K562 (cell line): ENCODE measurements around the gene TNF. TPM values are rescaled to one million over a fixed set of nuclear protein-coding genes. Genes with fewer than 3 reads are reported as not detected.

Experiments
- CTBP1 ChIP-seq: fragments of 450-650 bp; IDR thresholded peaks from 2 replicates; pipeline ENCODE4 v1.6.1; 2016; ENCODE audit warnings: borderline replicate concordance
- CXXC5 ChIP-seq: fragments of 250-450 bp; sonication (Bioruptor Pico); IDR thresholded peaks from 2 replicates; pipeline ENCODE4 v1.8.0; 2022; ENCODE audit warnings: inconsistent platforms, mild to moderate bottlenecking, moderate library complexity
- ETV6 ChIP-seq, 3 experiments: fragments of 150-350 bp in 1 of 3; sonication (generic) in 1 of 3; formaldehyde crosslinking in 1 of 3; IDR thresholded peaks; 2 replicates each; pipeline versions ENCODE4 v1.6.1 to v1.8.0; 2014 to 2022; ENCODE audit warnings: borderline replicate concordance in 2 of 3, low read depth in 2 of 3, antibody characterized with exemption in 1 of 3, low read length in 1 of 3, mild to moderate bottlenecking in 1 of 3, missing genetic modification reagents in 1 of 3
- GTF2E2 ChIP-seq: fragments of 200-800 bp; sonication (Bioruptor generic); IDR thresholded peaks from 2 replicates; pipeline ENCODE4 v1.6.1; 2016; ENCODE audit warnings: missing genetic modification characterization, missing compliant biosample characterization
- JUND ChIP-seq, 2 experiments: IDR thresholded peaks; 2 replicates in 1 of 2; 3 replicates in 1 of 2; pipeline ENCODE4 v1.6.1; 2011; ENCODE audit warnings: borderline replicate concordance in 2 of 2, low read depth in 2 of 2, low read length in 2 of 2, improper control_type of control experiment in 1 of 2, missing biosample characterization in 1 of 2, missing genetic modification characterization in 1 of 2, missing genetic modification reagents in 1 of 2
- MAFF ChIP-seq: IDR thresholded peaks from 2 replicates; pipeline ENCODE4 v1.6.1; 2012; ENCODE audit warnings: low read length, improper control_type of control experiment
- RNF2 ChIP-seq: sonication (generic); IDR thresholded peaks from 2 replicates; pipeline ENCODE4 v1.6.1; 2016
- ZBTB7A ChIP-seq: IDR thresholded peaks from 2 replicates; pipeline ENCODE4 v1.6.1; 2011; ENCODE audit warnings: low read depth, mild to moderate bottlenecking, low read length, moderate library complexity, borderline replicate concordance; ENCODE audit not compliant: control insufficient read depth
- ZNF77 ChIP-seq: fragments of 250-450 bp; sonication (Bioruptor Pico); IDR thresholded peaks from 2 replicates; pipeline ENCODE4 v1.5.0; 2020
- polyA plus RNA-seq, 8 experiments: library from polyadenylated mRNA; depleted of rRNA in 4 of 8; stranded (reverse) in 5 of 8; unstranded in 3 of 8; fragments of >200 nt; fragmentation: Nextera tagmentation in 2 of 8; fragmentation: Illumina TruSeq in 1 of 8; extraction: Ambion mirVana in 2 of 8; extraction: Trizol in 1 of 8; gene quantifications; 2 replicates each; pipeline versions ENCODE4 v1.2.1 to v1.2.3, GENCODE V29; 2011 to 2014; ENCODE audit warnings: inconsistent platforms in 1 of 8, missing spikeins in 1 of 8
- total RNA-seq, 7 experiments: library from RNA; depleted of rRNA in 6 of 7; stranded (reverse); fragments of >200 nt in 6 of 7; fragmentation: Illumina TruSeq in 2 of 7; extraction: Trizol in 2 of 7; gene quantifications; 2 replicates each; pipeline versions ENCODE4 v1.2.1 to v1.2.3, GENCODE V29; 2011 to 2021; ENCODE audit warnings: low replicate concordance in 1 of 7
- TF ChIP-seq, protein P1 (sequence below), 2 experiments: fragments of 450-650 bp in 1 of 2; IDR thresholded peaks; 2 replicates each; pipeline ENCODE4 v1.6.1; 2011 to 2017; ENCODE audit warnings: low read depth in 2 of 2, antibody characterized with exemption in 1 of 2, borderline replicate concordance in 1 of 2, low read length in 1 of 2, mild to moderate bottlenecking in 1 of 2, mixed read lengths in 1 of 2; ENCODE audit not compliant: control insufficient read depth in 1 of 2
- TF ChIP-seq, protein P2 (sequence below): sonication (generic); formaldehyde crosslinking; IDR thresholded peaks from 2 replicates; pipeline ENCODE4 v1.8.0; 2022; ENCODE audit warnings: mild to moderate bottlenecking, missing genetic modification reagents
- TF ChIP-seq, protein P3 (sequence below): fragments of 450-650 bp; IDR thresholded peaks from 2 replicates; pipeline ENCODE4 v1.6.1; 2017; ENCODE audit warnings: antibody characterized with exemption, mild to moderate bottlenecking
- TF ChIP-seq, protein P4 (sequence below): sonication (generic); formaldehyde crosslinking; IDR thresholded peaks from 2 replicates; pipeline ENCODE4 v1.8.0; 2022; ENCODE audit warnings: missing genetic modification reagents, mild to moderate bottlenecking, borderline replicate concordance

TNF gene
- total and polyA plus RNA-seq, 9 of the 15 experiments (the other 6 are each of a cell fraction or from before 2014, with no cell fraction given) = 0.08 to 0.40 TPM; not detected in 7

DNA sequence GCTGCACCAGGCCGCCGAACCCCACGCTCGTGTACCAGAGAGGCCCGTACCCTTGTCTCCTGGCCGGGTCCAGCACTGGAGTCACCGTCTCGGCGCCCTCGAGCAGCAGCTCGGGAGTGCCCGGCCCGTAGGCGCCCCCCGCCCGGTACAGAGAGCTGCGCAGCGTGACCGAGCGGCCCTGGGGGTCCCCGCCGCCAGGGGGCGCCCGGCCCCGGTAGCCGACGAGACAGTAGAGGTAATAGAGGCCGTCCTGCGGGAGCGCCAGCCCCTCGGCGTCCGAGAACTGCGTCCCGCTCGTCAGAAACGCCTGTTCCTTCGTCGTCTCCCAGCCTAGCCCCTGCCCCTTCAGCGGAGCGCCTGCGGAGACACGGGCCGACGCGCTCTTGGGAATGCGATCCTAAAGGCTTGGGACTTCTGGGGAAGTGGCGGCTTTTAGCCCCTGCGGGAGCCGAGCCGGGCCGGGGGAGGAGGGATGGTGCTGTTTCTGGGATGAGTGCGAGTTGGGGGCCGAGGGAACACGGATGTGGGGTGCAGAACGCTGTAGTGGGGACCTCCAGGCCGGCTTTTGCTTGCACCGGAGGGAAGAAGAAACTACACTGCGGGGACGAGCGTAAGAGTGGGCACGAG is 5.6 kb downstream of the TNF start (continued):
- TF ChIP-seq, protein P1, sequence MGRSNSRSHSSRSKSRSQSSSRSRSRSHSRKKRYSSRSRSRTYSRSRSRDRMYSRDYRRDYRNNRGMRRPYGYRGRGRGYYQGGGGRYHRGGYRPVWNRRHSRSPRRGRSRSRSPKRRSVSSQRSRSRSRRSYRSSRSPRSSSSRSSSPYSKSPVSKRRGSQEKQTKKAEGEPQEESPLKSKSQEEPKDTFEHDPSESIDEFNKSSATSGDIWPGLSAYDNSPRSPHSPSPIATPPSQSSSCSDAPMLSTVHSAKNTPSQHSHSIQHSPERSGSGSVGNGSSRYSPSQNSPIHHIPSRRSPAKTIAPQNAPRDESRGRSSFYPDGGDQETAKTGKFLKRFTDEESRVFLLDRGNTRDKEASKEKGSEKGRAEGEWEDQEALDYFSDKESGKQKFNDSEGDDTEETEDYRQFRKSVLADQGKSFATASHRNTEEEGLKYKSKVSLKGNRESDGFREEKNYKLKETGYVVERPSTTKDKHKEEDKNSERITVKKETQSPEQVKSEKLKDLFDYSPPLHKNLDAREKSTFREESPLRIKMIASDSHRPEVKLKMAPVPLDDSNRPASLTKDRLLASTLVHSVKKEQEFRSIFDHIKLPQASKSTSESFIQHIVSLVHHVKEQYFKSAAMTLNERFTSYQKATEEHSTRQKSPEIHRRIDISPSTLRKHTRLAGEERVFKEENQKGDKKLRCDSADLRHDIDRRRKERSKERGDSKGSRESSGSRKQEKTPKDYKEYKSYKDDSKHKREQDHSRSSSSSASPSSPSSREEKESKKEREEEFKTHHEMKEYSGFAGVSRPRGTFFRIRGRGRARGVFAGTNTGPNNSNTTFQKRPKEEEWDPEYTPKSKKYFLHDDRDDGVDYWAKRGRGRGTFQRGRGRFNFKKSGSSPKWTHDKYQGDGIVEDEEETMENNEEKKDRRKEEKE (IDR thresholded peaks at IDR 0.05; ENCODE audit: borderline replicate concordance in 1 of 2, control insufficient read depth in 1 of 2, low read depth in 2 of 2, low read length in 1 of 2) = 0 out of 4 replicates have a peak, but pooled peaks of 1 of the 2 experiments have one; percentile 44
- TF ChIP-seq MAFF (no peak), JUND (IDR thresholded peaks at IDR 0.05; ENCODE audit: borderline replicate concordance, low read depth, low read length) (peak; percentile 77), JUND (tag; IDR thresholded peaks at IDR 0.05; ENCODE audit: borderline replicate concordance, low read depth, low read length) (no peak), ZBTB7A (peak; percentile 100), CTBP1 (peak; percentile 91), CXXC5 (CRISPR knock-in tag) (peak; percentile 97), GTF2E2 (tag) (peak; percentile 56; the same call in 1 of the 2 replicates), ETV6 (IDR thresholded peaks at IDR 0.05; ENCODE audit: borderline replicate concordance in 1 of 2, low read depth in 2 of 2, low read length in 1 of 2) (no peak), ETV6 (CRISPR knock-in tag; IDR thresholded peaks at IDR 0.05; ENCODE audit: borderline replicate concordance) (no peak), ZNF77 (no peak), RNF2 (peak; percentile 42; the same call in 1 of the 2 replicates)
- TF ChIP-seq, protein P2, sequence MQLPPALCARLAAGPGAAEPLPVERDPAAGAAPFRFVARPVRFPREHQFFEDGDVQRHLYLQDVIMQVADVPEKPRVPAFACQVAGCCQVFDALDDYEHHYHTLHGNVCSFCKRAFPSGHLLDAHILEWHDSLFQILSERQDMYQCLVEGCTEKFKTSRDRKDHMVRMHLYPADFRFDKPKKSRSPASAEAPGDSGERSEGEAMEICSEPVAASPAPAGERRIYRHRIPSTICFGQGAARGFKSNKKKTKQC = peak; percentile 71; the same call in 1 of the 2 replicates
- TF ChIP-seq, protein P3, sequence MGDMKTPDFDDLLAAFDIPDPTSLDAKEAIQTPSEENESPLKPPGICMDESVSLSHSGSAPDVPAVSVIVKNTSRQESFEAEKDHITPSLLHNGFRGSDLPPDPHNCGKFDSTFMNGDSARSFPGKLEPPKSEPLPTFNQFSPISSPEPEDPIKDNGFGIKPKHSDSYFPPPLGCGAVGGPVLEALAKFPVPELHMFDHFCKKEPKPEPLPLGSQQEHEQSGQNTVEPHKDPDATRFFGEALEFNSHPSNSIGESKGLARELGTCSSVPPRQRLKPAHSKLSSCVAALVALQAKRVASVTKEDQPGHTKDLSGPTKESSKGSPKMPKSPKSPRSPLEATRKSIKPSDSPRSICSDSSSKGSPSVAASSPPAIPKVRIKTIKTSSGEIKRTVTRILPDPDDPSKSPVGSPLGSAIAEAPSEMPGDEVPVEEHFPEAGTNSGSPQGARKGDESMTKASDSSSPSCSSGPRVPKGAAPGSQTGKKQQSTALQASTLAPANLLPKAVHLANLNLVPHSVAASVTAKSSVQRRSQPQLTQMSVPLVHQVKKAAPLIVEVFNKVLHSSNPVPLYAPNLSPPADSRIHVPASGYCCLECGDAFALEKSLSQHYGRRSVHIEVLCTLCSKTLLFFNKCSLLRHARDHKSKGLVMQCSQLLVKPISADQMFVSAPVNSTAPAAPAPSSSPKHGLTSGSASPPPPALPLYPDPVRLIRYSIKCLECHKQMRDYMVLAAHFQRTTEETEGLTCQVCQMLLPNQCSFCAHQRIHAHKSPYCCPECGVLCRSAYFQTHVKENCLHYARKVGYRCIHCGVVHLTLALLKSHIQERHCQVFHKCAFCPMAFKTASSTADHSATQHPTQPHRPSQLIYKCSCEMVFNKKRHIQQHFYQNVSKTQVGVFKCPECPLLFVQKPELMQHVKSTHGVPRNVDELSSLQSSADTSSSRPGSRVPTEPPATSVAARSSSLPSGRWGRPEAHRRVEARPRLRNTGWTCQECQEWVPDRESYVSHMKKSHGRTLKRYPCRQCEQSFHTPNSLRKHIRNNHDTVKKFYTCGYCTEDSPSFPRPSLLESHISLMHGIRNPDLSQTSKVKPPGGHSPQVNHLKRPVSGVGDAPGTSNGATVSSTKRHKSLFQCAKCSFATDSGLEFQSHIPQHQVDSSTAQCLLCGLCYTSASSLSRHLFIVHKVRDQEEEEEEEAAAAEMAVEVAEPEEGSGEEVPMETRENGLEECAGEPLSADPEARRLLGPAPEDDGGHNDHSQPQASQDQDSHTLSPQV = peak; percentile 73; the same call in 1 of the 2 replicates
- TF ChIP-seq, protein P4, sequence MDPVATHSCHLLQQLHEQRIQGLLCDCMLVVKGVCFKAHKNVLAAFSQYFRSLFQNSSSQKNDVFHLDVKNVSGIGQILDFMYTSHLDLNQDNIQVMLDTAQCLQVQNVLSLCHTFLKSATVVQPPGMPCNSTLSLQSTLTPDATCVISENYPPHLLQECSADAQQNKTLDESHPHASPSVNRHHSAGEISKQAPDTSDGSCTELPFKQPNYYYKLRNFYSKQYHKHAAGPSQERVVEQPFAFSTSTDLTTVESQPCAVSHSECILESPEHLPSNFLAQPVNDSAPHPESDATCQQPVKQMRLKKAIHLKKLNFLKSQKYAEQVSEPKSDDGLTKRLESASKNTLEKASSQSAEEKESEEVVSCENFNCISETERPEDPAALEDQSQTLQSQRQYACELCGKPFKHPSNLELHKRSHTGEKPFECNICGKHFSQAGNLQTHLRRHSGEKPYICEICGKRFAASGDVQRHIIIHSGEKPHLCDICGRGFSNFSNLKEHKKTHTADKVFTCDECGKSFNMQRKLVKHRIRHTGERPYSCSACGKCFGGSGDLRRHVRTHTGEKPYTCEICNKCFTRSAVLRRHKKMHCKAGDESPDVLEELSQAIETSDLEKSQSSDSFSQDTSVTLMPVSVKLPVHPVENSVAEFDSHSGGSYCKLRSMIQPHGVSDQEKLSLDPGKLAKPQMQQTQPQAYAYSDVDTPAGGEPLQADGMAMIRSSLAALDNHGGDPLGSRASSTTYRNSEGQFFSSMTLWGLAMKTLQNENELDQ (CRISPR knock-in tag) = no peak
